Esophagus muscularis mucosa (tissue), 4 donors: ENCODE measurements around the gene STAT6. TPM values are rescaled to one million over a fixed set of nuclear protein-coding genes. Genes with fewer than 3 reads are reported as not detected.

Experiments
- DNase-seq: peaks from one replicate; pipeline ENCODE4 v3.0.0-alpha.2; 2017; ENCODE audit errors: extremely low spot score
- H3K27ac ChIP-seq, 4 donors: fragments of 200-600 bp; sonication (generic); replicated peaks in 1 of 4; 1 replicate in 3 of 4; 2 replicates in 1 of 4; pipeline ENCODE4 v1.5.1; 2016 to 2019; ENCODE audit warnings: mild to moderate bottlenecking in 1 of 4
- H3K27me3 ChIP-seq, 4 donors: fragments of 200-600 bp; sonication (generic); one replicate each; pipeline versions ENCODE4 v1.5.1 to v1.6.0; 2016 to 2019
- H3K36me3 ChIP-seq, 4 donors: fragments of 200-600 bp; sonication (generic); one replicate each; pipeline ENCODE4 v1.5.1; 2016 to 2019
- H3K4me1 ChIP-seq, 4 donors: fragments of 200-600 bp; sonication (generic); one replicate each; pipeline ENCODE4 v1.5.1; 2016 to 2019
- H3K4me3 ChIP-seq, 4 donors: fragments of 200-600 bp; sonication (generic); 1 replicate in 2 of 4; 2 replicates in 2 of 4; pipeline ENCODE4 v1.5.1; 2016 to 2019; ENCODE audit warnings: mild to moderate bottlenecking in 4 of 4, moderate library complexity in 1 of 4
- H3K9me3 ChIP-seq, 4 donors: fragments of 200-600 bp; sonication (generic); 1 replicate in 3 of 4; 2 replicates in 1 of 4; pipeline ENCODE4 v1.5.1; 2016 to 2019
- CTCF ChIP-seq, 3 experiments: fragments of 200-600 bp in 2 of 3; fragments of 450-650 bp in 1 of 3; sonication (generic) in 2 of 3; IDR thresholded peaks; one replicate each; pipeline ENCODE4 v1.5.1; 2017 to 2019; ENCODE audit warnings: antibody characterized with exemption in 3 of 3, mild to moderate bottlenecking in 2 of 3, moderate library complexity in 1 of 3
- EP300 ChIP-seq: sonication (generic); formaldehyde crosslinking; IDR thresholded peaks from one replicate; pipeline ENCODE4 v1.6.1; 2017; ENCODE audit warnings: antibody characterized with exemption
- POLR2A ChIP-seq: fragments of 450-650 bp; IDR thresholded peaks from one replicate; pipeline ENCODE4 v1.6.1; 2017; ENCODE audit warnings: antibody characterized with exemption, moderate library complexity, mild to moderate bottlenecking, low read depth
- POLR2AphosphoS5 ChIP-seq, 2 donors: sonication (generic); formaldehyde crosslinking; IDR thresholded peaks; one replicate each; pipeline ENCODE4 v1.6.1; 2017; ENCODE audit warnings: antibody characterized with exemption in 2 of 2
- WGBS: methylation state at CpG from one replicate; pipeline ENCODE4 v1.1.5; 2018; 5-methylcytosine and 5-hydroxymethylcytosine counted together
- intact Hi-C: fragments of 100-400 bp; cut with DNase I; formaldehyde crosslinking; loops from one replicate; pipeline ENCODE4 v1.15.1; 2023
- total RNA-seq, 4 donors: library from RNA; depleted of rRNA; stranded (reverse); fragments of >200 nt; gene quantifications; one replicate each; pipeline versions ENCODE4 v1.1.0 to v1.2.1, GENCODE V29; 2016

Gene STAT6
- total RNA-seq, 4 donors from 2014 or later = 111 to 168 (median 157) TPM

- Histone ChIP-seq H3K27me3 (no peaks in the 10 kb centered on the region), H3K9me3 (no peaks in the 10 kb centered on the region), H3K4me1 (peaks cover 0 to 3% (median 0%) of the 10 kb centered on the region in 4 donors), H3K4me3 (no peak overlapping the region), H3K36me3 (no peaks in the 10 kb centered on the region), H3K27ac (no peak overlapping the region)
- TF ChIP-seq POLR2AphosphoS5 (IDR thresholded peaks at IDR 0.05) (no peak), CTCF (IDR thresholded peaks at IDR 0.05) (no peak), POLR2A (no peak), EP300 (no peak)
- no peak for DNase-seq
- intact Hi-C loops = no loop called here
- WGBS = 94% methylated on average over 1 of the region's 1 CpG
Measured at GRCh38 chr12:57051011-57051410, 60.2 kb downstream of the STAT6 start.

- intact Hi-C loops = no loop called here
- no peak for DNase-seq
- Histone ChIP-seq H3K4me1 (no peaks in the 10 kb centered on the region), H3K27ac (no peak within 1 kb of the TSS), H3K27me3 (no peaks in the 10 kb centered on the region), H3K9me3 (no peaks in the 10 kb centered on the region), H3K36me3 (no peaks in the 10 kb centered on the region), H3K4me3 (no peak within 1 kb of the TSS)
- TF ChIP-seq POLR2A (no peak), EP300 (no peak), POLR2AphosphoS5 (IDR thresholded peaks at IDR 0.05) (no peak), CTCF (IDR thresholded peaks at IDR 0.05) (no peak)
- 45% methylated on average over 2 of the region's 2 CpGs for WGBS
Measured at GRCh38 chr12:57049890-57050289, 61.3 kb downstream of the STAT6 start, which contains the start of gene MYO1A. Gene MYO1A (minus strand): TSS chr12:57050129. CDS start chr12:57048323, 1,806 bp downstream.

- no peaks in the 10 kb centered on the region for H3K9me3 ChIP-seq
- no peak overlapping the region for H3K27ac ChIP-seq
- 80% methylated on average over 4 of the region's 4 CpGs for WGBS
- TF ChIP-seq EP300 = no peak
- no peak for TF ChIP-seq POLR2AphosphoS5 (IDR thresholded peaks at IDR 0.05)
- no peak for TF ChIP-seq POLR2A
- no peak for TF ChIP-seq CTCF (IDR thresholded peaks at IDR 0.05)
- H3K4me3 ChIP-seq = no peak overlapping the region
- no peaks in the 10 kb centered on the region for H3K4me1 ChIP-seq
- H3K27me3 ChIP-seq = no peaks in the 10 kb centered on the region
- H3K36me3 ChIP-seq = no peaks in the 10 kb centered on the region
- no peak for DNase-seq
- intact Hi-C loops = no loop called here
Measured at GRCh38 chr12:57049119-57049446, 62.1 kb downstream of the STAT6 start.

- no peak for DNase-seq
- no peaks in the 10 kb centered on the region for H3K27me3 ChIP-seq
Measured at GRCh38 chr12:57048423-57049118, 62.6 kb downstream of the STAT6 start.

More at GRCh38 chr12:57048423-57049118, 62.6 kb downstream of the STAT6 start:
- Histone ChIP-seq H3K4me1 (no peaks in the 10 kb centered on the region), H3K9me3 (no peaks in the 10 kb centered on the region), H3K4me3 (no peak overlapping the region), H3K27ac (no peak overlapping the region), H3K36me3 (no peaks in the 10 kb centered on the region)
- no peak for TF ChIP-seq POLR2A
- no peak for TF ChIP-seq CTCF (IDR thresholded peaks at IDR 0.05)
- TF ChIP-seq EP300 = no peak
- intact Hi-C loops = no loop called here
- WGBS = 93% methylated on average over 1 of the region's 1 CpG
